AG10803 (cell line): ENCODE results near the gene HLA-DQB1.

ENCODE experiments used
- DNase-seq: peaks from one replicate; pipeline ENCODE4 v3.0.0; 2010; ENCODE audit warnings: low read depth
- H3K4me3 ChIP-seq: 2 replicates; pipeline ENCODE4 v1.5.1; 2011; ENCODE audit warnings: mild to moderate bottlenecking, low read length, control low read depth
- TF ChIP-seq, protein P1 (sequence below): conservative IDR thresholded peaks from 2 replicates; pipeline ENCODE4 v1.5.1; 2011; ENCODE audit warnings: mild to moderate bottlenecking, low read length, control low read depth, inconsistent platforms

Gene HLA-DQB1

DNA sequence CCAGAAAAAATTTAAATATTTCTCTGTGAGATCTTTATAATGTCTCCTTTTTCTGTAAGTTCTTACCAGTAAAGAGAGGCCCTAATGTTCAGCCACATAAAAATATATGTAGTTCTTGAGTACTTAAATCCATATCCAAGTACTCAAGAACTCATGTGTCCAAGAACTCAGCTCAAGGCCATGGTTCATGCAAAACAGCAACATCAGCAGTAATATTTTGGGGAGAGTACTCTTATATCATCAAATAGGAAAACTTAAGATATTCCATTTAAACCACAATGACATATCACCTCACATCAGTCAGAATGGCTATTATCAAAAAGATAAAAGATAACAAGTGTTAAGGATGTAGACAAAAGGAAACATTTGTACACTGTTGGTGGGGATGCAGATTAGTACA is 3.4 kb upstream of the HLA-DQB1 start:
- TF ChIP-seq, protein P1, sequence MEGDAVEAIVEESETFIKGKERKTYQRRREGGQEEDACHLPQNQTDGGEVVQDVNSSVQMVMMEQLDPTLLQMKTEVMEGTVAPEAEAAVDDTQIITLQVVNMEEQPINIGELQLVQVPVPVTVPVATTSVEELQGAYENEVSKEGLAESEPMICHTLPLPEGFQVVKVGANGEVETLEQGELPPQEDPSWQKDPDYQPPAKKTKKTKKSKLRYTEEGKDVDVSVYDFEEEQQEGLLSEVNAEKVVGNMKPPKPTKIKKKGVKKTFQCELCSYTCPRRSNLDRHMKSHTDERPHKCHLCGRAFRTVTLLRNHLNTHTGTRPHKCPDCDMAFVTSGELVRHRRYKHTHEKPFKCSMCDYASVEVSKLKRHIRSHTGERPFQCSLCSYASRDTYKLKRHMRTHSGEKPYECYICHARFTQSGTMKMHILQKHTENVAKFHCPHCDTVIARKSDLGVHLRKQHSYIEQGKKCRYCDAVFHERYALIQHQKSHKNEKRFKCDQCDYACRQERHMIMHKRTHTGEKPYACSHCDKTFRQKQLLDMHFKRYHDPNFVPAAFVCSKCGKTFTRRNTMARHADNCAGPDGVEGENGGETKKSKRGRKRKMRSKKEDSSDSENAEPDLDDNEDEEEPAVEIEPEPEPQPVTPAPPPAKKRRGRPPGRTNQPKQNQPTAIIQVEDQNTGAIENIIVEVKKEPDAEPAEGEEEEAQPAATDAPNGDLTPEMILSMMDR = no peak
- no peak overlapping the region for H3K4me3 ChIP-seq
- no peak for DNase-seq

DNA sequence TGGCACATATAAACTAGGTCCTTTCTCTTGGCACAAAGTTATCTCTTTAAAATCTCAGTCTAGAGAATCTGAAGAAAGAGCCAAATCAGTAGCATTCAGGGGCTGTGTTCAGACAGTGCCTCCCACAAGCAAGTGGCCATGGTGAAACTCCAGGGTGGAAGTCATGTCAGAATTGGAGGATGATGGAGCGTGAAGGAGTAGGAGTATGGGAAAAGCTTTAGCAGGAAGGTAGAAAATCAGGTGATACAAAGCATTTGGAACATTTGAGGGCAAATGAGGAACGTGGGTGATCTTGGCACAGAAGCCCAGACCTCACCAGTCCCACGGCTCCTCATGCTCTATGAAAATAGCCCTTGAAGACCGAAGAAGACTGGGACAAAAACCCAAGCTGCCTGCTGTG is 2.8 kb upstream of the HLA-DQB1 start:
- DNase-seq = no peak
- TF ChIP-seq, protein P1 = no peak
- H3K4me3 ChIP-seq = no peak overlapping the region

DNA sequence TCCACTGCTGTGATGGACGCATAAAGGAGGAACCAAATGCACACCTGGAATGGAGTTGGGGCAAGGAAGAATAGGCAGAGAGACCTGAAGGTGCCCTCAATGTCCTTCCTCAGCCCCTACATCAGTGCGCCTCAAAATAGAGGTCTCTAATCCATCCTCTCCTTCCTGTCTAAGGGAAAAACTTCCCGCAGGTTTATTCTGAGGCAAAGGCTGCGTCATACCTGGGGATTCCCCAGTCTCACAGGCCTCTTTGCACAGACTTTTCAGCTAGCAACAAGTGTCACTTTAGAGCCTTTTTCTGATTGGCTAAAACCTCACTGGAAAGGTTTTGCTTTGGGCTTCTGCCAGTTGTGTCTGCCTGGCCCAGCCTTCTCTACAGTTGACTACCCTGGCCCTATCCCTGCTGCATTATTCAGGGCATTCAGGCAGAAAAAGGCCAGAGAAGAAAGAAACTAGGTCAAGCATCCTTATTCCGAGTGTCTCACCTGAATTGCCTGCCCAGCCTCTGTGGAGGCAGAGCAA is 1.8 kb upstream of the HLA-DQB1 start:
- TF ChIP-seq, protein P1 = no peak
- DNase-seq = no peak
- H3K4me3 ChIP-seq = no peak overlapping the region

DNA sequence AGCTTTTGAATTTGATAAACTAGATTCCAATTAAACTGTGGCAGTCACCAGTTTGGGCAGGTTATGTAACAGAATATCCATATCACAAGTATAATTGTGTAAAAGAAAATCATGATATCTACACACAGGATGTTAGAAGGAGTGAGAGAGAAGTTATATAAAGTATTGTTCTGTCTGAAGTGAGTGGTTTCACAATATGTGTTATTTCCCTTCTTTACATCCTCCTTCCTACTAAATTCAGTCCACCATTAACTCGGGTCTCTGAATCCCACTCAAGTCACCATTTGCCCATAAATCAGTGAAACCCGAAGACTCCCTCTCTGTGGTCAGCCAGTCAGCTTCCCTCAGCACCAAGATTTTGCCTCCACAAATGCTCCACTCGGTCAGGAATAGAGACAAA is 796 bp downstream of the HLA-DQB1 start:
- TF ChIP-seq, protein P1 = no peak

DNA sequence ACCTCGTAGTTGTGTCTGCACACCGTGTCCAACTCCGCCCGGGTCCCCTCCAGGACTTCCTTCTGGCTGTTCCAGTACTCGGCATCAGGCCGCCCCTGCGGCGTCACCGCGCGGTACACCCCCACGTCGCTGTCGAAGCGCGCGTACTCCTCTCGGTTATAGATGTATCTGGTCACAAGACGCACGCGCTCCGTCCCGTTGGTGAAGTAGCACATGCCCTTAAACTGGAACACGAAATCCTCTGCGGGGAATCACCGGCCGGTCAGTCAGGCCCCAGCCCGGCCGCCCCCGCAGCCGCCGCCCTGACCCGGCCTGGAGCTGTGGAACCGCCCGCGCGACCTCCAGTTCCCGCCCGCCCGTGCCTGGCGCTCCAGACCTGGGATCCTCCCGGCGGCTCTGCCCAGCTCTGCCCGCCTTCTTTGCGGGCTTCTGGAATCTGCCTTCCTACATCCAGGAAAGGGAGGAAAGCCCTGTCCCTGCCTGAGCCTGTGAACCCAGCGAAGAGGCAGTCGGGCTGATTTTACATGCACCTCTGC is 1.6 kb downstream of the HLA-DQB1 start:
- no peak overlapping the region for H3K4me3 ChIP-seq
- DNase-seq = no peak
- TF ChIP-seq, protein P1 = no peak

More for the DNA sequence above, 796 bp downstream of the HLA-DQB1 start:
- no peak overlapping the region for H3K4me3 ChIP-seq
- no peak for DNase-seq

DNA sequence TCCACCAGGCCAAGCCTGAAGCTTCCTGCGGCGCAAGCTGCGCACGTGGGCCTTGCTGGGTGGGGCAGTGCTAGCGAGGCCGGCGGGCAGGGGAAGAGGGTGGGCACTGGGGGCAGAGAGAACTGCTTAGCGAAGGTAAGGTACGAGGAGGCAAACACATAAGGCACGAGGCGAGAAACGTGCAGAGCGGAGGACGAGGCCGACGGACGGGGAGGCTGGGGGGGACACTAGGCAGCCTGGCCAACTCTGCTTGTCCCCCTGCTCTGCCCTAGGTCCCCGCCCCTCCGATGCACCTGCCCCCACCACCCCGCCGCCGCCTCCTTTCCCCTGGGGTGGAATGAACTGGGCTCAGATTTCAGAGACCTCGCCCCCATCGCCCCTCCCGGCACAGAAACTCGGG is 2.1 kb downstream of the HLA-DQB1 start:
- TF ChIP-seq, protein P1 = no peak
- H3K4me3 ChIP-seq = no peak overlapping the region
- no peak for DNase-seq

DNA sequence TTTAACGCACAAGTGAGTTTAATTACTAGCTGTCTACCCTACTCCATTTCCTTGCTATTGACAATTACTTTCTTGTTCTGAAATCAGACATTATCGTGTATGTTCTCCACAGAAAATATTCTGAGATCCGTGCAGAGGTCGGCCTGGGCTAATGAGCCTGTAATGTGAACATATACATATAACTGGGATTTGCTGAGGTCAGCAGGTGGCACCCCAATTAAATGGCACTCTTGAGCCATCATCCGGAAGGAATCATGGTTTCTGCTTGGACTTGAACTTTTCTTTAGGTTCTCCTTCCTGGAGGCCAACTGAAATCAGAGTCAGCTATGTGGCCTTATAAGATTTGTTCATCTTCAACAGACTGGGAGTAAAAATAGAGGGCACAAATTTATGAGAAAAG is 3.6 kb downstream of the HLA-DQB1 start:
- no peak for DNase-seq
- H3K4me3 ChIP-seq = no peak overlapping the region
- TF ChIP-seq, protein P1 = no peak
